GM21825 (cell line): ENCODE results near the gene SPINK4.

Experiments used
- ATAC-seq: cut with Tn5 transposase; IDR thresholded peaks from one replicate; pipeline ENCODE4 v1.9.1; 2021; ENCODE audit warnings: mild to moderate bottlenecking, moderate library complexity; ENCODE audit not compliant: unreplicated experiment

Gene SPINK4

DNA sequence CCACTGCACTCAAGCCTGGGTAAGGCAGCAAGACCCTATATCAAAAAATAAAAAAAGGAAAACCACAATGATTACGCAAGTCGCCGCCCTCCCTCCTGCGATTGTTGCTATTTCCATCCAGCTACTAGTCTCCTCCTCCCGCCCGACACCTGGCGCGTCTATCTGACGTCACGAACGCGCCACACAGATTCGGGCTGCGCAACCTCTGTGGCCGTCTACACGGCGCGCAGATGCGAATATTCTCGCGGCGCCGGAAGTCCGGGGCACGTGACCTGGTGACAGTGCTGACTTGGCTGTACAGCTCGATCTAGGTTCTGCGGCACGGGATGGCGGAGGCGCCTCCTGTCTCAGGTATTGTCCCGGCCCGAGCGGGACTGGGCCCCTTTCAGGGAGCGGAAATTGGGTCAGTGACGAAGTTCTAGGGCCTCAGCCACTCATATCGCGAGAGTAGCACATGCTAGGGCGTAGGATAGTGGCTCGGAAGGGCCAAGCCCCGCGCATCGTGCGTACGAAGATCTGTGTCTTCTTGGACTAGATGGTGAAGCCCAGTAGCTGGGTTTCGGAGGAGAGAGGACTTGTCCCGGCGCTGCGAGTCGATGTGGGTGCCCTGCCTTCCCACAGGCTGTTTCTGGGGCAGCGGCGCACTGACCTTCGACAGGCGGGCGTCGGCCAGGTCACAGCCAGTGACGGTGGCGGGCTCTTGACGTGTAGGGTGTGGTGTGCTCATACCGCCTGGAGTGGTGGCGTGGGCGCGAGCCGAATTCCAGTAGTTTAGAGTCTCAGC is 50.5 kb downstream of the SPINK4 start, which contains the start of gene NFX1:
NFX1 (plus strand) TSS at position 270 of the 784 bp plus-strand sequence; CDS start at position 327, 57 bp downstream.
- ATAC-seq = peak; percentile 79

DNA sequence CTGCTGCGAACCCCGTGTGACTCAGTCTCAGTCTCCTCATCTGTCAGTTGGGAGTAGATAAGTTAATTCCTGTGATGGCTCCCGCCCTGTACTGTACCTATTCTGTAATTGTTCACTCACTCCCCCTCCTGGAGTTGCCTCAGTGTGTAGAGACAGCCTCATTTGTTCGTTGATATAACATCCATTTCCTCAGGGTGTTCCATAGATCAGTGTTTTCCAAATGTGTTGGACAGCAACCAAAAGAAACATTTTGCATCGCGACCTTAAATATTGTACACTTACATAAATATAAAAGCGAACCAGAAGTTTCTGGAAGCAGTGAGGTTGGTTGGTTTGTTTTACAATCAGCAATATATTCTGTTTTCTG is 51.0 kb downstream of the SPINK4 start:
- ATAC-seq = no peak

DNA sequence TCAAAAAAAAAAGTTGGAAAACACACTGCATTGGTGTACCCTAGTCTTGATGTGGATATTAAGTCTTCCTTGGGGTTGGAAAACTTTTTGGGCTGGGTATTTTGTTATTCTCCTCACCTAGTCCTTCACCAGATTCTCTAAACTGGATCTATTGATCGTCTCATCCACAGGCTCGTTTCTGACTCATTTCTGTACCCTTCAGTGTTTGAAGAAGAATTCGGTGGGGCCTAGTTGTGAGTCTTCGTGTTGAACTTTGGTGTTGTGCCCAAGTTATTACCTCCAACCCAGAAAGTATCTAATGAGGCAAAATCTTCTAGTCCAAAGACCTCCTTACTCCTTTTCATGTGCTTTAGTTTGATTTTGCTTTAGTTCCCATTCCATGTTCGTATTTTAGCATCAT is 51.9 kb downstream of the SPINK4 start:
- ATAC-seq = no peak

DNA sequence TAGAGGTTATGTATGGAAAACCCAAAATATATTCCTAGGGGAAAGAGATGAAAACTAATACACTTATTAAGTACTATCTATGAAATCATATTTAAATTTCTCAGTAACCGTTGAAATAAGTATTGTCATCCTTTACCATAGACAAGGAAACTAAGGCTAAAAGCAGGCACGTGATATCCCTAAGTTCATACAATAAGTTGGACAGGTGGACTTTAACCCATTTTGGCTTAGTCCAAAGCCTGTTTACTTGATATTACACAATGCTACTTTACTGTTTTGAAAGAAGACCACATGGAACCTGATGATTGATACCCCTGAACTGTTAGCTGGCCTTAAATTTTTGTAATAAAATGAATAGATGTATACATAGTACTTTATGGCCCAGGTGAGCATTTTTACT is 53.8 kb downstream of the SPINK4 start:
- no peak for ATAC-seq

DNA sequence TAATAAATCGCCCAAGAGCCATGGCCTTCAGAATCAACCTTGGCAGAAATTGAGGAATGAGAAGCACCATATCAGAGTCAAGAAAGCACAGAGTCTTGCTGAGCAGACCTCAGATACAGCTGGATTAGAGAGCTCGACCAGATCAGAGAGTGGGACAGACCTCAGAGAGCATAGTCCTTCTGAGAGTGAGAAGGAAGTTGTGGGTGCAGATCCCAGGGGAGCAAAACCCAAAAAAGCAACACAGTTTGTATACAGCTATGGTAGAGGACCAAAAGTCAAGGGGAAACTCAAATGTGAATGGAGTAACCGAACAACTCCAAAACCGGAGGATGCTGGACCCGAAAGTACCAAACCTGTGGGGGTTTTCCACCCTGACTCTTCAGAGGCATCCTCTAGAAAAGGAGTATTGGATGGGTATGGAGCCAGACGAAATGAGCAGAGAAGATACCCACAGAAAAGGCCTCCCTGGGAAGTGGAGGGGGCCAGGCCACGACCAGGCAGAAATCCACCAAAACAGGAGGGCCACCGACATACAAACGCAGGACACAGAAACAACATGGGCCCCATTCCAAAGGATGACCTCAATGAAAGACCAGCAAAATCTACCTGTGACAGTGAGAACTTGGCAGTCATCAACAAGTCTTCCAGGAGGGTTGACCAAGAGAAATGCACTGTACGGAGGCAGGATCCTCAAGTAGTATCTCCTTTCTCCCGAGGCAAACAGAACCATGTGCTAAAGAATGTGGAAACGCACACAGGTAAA is 54.9 kb downstream of the SPINK4 start:
- no peak for ATAC-seq

DNA sequence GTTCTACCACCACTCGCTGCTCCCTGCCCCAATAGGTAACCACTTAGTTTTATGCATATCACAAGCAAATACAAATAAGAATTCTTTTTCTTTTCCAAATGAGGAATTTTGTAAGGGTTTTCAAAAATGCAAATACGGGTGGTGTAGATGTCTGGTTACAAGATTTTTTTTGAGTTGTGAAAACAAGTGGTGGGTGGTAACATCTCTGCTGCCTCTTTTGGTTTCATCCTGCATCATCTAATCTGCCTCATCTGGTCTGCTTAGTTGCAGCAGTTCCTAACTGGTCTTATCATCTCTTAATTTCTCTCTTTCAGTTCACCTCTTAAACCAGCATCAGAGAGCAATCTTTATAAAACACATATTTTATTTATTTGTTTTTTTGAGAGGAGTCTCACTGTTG is 55.6 kb downstream of the SPINK4 start:
- ATAC-seq = peak; percentile 33

DNA sequence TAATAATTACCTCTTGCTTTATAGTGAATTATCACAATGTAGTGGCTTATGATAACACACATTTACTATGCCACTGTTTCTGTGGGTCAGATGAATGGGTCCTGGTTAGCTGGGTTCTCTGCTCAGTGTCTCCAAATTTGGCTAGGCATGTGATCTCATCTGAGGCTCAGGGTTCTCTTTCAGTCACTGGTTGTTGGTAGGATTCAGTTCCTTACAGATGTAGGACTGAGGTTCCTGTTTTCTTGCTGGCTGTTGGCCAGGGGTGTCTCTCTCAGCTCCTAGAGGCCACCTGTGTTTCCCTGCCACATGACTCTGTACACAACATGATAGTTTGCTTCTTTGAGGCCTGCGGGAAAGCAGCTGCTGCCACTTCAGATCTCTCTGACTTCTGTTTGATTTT is 57.5 kb downstream of the SPINK4 start:
- ATAC-seq = peak; percentile 92
